ENCODE data around the gene PPP6R3.
"Not testable (repeated sequence)": the region's sequence is repeated elsewhere in the genome, so short reads cannot be mapped to it uniquely, and the experiment has no call there.

The PPP6R3 gene

DNA sequence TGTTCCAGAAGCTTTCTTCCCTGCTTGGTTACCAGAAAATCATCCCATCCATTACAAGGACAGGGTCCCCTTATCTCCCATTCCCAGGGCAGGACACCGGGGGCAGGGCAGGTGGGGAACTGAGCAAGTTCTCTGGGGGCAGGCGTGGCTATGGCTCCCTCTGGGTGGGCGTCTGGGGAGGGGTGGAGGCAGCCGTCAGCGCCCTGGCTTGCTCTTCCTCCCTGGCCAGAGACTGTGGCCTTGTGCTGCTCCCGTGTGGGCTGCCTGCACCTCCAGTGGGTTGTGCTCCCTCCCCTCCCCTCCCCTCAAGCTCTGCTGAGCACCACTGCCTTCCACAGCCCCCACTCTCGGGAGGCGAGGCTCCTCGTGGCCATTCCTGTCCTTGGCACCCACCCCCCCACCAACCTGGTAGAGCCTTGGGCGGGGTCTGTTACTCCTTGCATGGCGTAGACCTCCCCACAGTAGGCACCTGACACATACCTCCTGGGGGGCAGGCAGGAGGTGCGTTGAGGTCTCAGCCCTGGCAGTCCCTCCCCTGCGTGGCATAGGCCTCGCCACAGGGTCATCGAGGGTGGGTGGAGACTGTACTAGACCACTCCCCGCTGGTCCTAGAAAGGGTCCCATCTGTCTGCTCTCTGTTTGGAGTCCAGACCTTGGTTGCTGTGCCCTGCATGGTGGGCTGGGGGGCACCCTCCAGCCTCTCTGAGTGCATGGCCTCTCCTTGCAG lies 24.2 kb upstream of the PPP6R3 start:
- in situ Hi-C loops (cut with MboI; ENCODE audit: low sequenced_read_pairs) = no loop called here

DNA sequence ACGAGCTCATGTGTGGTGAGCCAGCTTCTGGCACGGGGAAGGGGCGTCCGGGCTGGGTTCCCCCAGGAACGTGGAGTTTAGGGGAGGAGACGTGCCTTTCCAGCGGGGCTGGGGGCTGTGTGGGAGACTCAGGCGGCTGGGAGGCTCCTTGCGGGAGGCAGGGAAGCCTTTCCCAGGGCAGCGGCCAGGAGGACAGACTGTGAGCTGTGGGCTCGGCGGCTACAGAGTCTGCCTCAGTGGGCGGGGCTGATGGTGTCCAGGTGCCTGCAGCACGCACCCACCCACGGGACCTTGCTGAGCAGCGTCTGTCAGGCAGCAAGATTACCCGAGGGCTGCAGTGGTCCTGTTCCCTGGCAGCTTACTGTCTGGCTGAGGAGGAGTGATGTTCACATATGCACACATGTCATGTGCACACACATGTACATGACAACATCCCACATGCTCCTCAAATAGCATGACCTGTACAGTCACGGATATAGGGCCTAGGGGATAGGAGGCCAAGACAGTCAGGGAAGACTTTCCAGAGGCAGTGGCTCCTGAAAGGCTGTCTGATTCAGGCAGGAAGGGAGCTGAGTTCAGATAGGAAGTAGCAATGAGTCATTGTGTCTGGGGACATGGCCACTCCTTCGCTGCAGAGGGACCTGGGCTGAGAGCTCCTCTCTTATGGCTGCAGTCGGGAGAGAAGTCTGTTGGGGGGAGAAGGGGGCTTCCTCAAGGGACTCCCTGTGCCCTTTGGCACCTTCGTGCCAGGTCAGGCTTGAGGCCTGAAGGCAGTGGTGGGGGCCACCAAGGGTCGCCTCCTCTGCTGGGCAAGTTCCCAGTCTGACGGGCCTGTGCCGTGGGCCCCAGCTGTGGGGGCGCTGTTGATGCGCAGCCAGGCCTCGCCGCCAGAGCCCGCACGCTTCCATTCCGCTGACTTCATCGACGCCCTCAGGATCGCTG lies 23.3 kb upstream of the PPP6R3 start:
- in situ Hi-C loops (cut with MboI; ENCODE audit: low sequenced_read_pairs) = no loop called here

DNA sequence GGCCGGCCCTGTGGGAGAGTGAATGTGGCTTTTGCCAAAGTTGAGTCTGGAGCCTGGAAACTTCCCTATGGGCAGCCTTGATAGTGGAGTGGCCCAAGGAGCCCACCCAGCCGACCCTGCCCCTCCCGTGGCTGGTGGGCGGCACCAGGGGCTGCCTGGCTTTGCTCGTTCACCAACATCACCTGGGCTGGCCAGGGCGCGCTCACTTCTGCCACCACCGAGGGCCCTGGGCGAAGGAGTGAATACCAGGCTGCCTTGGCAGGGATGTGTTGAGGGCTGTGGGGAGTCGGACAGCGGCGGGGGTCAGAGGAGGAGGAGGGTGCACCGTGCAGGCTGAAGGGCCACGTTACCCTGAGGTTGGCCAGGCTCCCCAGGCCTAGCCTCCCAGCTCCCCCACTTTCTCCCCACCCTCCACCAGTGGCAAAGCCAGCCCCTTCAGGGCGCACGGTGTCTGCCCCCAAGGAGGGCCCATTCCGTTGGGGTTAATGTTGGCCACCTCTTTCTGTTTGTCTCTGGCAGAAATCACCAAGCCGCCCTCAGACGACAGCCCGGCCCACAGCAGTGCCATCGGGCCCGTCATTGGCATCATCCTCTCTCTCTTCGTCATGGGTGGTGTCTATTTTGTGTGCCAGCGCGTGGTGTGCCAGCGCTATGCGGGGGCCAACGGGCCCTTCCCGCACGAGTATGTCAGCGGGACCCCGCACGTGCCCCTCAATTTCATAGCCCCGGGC lies 22.5 kb upstream of the PPP6R3 start:
- in situ Hi-C loops (cut with MboI; ENCODE audit: low sequenced_read_pairs) = no loop called here

DNA sequence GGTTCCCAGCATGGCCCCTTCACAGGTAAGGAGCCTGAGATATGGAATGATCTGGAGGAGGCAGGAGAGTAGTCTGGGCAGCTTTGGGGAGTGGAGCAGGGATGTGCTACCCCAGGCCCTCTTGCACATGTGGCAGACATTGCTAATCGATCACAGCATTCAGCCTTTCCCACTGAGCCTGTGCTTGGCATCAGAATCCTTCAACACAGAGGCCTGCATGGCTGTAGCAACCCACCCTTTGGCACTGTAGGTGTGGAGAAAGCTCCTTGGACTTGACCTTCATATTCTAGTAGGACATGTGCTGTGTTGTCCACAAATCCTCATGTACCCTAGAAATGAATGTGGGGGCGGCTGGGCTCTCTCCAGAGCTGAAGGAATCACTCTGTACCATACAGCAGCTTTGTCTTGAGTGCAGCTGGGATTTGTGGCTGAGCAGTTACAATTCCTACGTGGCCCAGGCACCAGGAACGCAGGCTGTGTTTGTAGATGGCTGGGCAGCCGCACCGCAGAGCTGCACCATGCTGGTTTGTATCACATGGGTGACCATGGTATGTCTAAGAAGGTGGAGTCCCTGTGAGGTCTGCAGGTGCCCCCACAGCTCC lies 21.8 kb upstream of the PPP6R3 start:
- in situ Hi-C loops (cut with MboI; ENCODE audit: low sequenced_read_pairs) = no loop called here

DNA sequence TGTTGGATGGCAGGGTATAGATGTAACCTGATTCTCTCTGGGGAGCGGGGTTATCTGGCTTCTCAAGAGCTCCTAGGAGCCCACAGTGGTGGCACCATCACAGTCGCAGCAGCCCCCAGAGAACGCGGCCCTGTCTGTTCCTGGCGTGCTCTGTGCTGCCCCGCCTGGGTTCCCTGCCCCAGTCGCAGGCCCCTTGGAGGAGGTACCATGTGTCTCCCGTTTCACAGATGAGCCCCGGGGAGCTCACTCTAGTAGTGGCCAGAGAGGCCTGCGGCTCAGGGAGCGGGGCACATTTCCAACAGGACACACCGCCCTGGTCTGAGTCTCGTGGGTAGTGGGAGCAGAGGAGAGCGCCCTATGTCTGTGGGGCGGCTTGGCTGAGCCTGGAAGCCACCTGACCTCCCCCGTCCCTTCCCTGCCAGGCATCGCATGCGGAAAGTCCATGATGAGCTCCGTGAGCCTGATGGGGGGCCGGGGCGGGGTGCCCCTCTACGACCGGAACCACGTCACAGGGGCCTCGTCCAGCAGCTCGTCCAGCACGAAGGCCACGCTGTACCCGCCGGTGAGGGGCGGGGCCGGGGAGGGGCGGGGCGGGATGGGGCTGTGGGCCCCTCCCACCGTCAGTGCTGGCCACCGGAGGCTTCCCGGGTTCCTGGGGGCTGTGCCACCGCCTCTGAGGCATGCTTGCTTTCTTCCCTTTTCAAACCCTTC lies 21.0 kb upstream of the PPP6R3 start:
- in situ Hi-C loops (cut with MboI; ENCODE audit: low sequenced_read_pairs) = no loop called here

DNA sequence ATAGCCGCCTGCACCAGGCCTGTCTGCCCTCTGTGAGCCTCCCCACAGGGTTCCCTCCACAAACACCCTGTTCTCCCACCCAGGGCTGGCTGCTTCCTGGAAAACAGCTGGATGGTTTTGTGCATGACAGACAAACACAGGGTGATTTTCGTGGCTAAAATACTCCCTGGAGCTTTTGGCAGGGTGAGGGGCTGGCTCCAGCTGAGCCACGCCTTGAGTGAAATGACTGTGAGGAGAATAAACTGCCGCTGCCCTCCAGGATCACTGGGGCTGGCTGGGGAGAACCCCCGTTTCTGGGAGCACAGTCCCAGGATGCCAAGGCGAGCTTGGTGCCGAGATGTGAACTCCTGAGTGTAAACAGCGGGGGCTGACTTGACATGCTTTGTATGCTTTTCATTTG lies 20.3 kb upstream of the PPP6R3 start:
- in situ Hi-C loops (cut with MboI; ENCODE audit: low sequenced_read_pairs) = no loop called here

DNA sequence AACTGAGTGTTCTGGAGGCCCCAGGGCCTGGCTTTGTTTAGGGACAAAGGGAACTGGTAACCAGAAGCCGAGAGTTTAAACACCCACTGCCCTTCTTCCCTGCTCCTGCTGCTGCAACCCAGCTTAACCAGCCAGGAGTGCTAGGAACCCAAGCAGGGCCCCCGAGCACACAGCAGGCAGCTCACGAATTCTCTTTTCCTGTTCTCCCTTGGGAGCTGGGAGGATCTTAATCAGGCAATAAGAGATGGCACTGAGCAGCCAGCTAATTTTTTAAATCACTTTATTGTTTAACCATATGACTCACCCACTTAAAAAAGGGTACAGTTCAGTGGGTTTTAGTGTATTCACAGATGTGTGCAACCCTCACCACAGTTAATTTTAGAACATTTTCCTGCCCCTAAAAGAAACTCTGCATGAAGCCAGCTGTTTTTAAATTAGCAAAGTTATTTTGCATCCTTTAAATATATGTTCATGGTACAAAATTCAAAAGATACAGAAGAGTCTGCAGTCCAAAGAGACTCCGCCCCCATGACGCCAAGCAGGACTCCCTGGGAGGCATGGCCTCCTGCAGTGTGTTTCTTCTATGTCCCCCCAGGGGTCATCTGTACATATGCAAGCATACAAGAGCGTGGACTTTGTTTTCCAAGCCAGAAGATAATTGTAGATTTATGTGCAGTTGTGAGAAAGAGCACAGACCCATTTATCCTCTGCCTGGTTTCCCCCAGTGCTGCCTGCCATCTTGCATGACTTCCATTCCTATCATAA lies 18.9 kb upstream of the PPP6R3 start:
- in situ Hi-C loops (cut with MboI; ENCODE audit: low sequenced_read_pairs) = no loop called here

DNA sequence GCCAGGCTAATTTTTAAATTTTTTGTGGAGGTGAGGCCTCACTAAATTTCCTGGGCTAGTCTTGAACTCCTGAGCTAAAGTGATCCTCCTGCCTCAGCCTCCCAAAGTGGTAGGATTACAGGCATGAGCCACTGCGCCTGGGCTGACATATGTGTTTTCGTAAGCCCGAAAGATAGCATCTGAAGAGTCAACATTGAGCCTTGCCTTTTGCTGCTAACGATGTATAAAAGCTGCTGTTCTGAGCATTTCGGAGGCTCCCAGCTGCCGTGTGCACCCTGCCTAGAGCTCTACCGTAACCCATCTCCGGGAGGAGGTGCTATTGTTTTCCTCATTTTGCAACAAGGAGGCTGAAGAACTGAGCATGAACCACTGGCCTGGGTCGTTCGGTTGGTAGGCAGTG lies 18.1 kb upstream of the PPP6R3 start:
- in situ Hi-C loops (cut with MboI; ENCODE audit: low sequenced_read_pairs) = no loop called here

DNA sequence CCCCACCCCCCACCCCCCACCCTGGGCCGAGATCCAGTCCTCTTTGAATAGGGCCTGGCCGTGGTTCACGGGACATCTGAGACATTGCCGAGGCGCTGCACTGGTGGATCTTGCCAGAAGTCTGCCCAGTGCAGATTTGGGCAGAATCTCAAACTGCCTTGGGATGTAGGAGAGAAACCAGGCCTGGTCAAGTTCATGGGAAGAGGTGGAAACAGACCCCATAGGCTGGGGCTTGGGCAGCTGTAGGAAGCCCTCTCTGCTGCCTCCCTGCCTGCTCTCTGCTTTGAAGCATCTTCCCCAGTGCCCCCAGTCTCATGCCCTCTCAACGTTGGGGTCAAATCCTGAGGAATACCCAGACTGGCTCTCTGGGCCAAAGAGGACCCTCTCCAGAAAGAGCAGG lies 16.0 kb upstream of the PPP6R3 start:
- in situ Hi-C loops (cut with MboI; ENCODE audit: low sequenced_read_pairs) = no loop called here

DNA sequence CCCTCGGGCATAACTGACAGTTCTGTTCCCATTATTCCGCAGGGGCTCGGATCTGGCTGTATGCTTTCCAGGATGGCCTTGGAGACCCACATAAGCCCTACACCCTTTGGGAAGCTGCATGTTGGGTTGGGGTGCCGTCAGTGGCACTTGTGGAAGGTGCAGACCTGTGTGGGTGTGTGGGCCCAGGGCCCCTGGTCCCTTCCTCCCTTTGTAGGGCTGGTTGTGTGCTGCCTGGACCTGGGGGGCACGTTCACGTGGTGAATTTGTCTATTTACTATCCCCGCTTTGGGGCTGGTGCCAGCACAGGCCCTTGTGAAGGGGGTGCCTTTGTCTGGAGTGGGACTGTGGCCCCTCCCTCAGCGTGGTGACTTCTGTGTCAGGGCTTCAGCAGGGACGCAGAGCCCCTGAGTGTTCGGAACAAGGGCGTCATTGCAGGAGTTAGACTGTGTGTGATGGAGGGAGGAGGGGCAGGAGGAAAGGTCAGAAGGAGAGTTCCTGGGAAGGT lies 15.0 kb upstream of the PPP6R3 start:
- in situ Hi-C loops (cut with MboI; ENCODE audit: low sequenced_read_pairs) = no loop called here

DNA sequence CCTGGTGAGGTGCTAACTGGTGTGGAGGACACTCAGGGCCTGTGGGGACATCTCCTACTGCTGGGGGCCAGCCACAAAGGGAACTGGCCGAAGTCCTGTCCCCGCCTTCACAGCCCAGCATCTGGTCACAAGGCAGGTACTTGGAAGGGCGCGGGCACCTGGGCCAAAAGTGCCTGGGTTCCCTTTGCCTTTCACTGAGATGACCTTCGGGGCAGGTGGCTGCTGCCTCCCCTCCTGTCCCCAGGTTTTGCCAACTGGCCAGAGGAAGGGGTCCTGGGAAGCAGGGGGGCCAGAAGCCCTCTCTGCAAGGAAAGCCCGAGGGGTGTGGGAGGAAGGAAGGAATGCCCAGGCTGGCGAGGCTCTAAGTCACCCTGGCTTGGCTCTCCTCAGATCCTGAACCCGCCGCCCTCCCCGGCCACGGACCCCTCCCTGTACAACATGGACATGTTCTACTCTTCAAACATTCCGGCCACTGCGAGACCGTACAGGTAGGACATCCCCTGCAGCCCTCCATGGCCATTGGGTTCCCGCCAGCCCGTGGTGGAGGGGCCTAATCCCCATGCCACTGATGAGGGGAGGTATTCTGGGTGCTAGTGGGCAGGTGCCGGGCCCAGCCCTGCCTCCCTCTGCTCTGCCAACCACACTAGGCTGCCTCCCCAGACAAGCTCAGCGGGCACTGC lies 14.4 kb upstream of the PPP6R3 start:
- in situ Hi-C loops (cut with MboI; ENCODE audit: low sequenced_read_pairs) = no loop called here

DNA sequence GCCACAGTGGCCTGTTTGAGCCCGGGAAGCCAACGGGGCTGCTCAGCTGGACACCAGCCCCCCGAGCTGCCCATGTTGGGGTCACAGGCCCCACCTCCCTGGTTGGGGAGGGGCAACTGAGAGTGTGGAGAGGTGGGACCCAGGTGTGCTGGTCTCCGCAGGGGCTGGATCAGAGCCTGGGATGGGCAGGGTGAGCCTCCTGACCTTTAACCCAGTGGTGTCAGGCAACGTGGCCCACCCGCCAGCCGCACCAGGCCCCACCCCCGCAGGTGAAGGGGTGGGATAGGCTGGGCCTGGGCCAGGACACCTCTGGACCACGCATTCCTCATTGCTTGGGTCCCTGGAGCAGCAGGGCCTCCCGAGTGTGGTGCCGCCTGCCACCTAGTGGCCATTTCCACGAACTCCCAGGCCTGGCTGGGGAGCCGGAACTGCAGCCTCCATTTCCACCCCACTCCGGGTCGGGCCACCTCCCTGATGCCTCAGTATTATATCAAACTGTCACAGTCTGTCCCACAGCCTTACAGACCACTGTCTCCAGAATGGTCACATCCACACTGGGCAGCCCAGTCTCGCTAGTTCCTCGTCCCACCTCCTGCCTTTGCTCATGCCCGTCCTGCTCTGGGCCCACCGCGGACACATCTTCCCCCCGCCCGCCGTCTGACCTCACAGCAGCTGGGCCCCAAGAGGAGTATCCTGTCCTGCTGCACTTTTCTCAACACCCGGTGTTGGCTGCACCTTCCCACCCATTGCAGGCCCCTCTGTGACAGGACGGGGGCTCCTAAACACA lies 13.3 kb upstream of the PPP6R3 start:
- in situ Hi-C loops (cut with MboI; ENCODE audit: low sequenced_read_pairs) = no loop called here

DNA sequence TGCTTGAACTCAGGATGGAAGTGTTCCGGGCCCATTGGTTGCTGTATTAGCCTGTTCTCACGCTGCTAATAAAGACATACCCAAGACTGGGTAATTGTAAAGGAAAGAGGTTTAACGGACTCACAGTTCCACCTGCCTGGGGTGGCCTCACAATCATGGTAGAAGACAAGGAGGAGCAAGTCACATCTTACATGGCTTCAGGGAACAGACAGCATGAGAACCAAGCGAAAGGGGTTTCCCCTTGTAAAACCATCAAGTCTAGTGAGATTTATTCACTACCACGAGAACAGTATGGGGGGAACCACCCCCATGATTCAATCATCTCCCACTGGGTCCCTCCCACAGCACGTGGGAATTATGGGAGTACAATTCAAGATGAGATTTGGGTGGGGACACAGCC lies 12.6 kb upstream of the PPP6R3 start:
- in situ Hi-C loops (cut with MboI; ENCODE audit: low sequenced_read_pairs) = not testable (repeated sequence)

DNA sequence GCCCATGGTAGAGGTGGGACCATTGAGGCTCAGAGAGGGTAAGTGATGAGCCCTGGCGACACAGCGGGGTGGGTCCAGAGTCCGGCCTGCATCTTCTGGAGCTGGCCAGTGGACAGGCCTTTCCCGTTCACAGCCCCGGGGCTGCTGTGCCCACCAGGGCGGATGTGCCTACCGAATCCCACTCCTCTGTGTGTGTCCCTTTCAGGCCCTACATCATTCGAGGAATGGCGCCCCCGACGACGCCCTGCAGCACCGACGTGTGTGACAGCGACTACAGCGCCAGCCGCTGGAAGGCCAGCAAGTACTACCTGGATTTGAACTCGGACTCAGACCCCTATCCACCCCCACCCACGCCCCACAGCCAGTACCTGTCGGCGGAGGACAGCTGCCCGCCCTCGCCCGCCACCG lies 11.9 kb upstream of the PPP6R3 start:
- in situ Hi-C loops (cut with MboI; ENCODE audit: low sequenced_read_pairs) = no loop called here

DNA sequence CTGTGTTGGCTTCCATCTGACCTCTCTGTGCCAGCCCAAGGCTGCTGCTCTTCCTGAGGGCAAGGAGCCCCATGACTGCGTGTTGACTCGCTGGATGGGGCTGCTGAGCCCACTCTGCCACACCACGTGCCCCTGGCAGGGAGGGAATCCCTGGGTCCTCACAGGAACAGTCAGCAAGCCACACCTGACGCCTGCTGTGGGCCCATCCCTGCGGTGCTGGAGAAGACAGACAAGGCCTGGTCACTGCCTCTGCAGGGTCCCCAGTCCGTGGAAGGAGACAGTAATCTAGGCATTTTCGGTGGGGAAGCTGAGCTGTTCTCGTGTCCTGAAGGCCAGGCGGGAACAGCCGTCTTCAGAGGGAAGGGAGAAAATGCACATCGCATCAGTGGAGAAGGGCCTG lies 10.6 kb upstream of the PPP6R3 start:
- in situ Hi-C loops (cut with MboI; ENCODE audit: low sequenced_read_pairs) = no loop called here

DNA sequence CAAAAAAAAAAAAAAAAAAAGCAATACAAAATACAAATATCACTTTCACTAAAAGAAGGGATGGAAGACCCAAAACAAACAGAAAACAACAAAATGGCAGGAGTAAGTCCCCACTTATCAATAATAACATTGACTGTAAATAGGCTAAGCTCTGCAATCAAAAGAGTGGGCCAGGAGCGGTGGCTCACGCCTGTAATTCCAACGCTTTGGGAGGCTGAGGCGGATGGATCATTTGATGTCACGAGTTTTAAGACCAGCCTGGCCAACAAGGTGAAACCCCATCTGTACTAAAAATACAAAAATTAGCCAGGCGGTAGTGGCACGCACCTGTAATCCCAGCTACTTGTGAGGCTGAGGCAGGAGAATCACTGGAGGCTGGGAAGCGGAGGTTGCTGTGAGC lies 9.8 kb upstream of the PPP6R3 start:
- in situ Hi-C loops (cut with MboI; ENCODE audit: low sequenced_read_pairs) = no loop called here

DNA sequence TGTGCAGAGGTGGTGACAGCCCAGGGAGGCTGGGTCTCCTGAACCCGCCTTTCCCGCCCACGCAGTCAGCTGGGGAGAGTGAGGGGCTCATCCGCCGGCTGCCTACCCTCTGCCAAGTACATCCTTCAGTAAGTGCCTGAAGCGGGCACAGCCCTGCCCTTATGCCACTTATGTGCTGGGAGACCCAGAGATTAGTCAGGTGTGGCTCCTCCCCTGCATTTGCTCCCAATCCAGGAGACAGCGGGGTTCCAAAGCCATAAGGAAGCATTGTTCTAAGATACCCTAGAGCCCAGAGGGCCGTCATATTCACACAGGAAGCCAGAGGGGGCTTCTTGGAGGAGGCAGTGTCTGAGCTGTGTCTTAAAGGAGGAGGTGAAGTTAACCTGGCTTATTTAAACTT lies 5.8 kb upstream of the PPP6R3 start:
- in situ Hi-C loops (cut with MboI; ENCODE audit: low sequenced_read_pairs) = no loop called here

DNA sequence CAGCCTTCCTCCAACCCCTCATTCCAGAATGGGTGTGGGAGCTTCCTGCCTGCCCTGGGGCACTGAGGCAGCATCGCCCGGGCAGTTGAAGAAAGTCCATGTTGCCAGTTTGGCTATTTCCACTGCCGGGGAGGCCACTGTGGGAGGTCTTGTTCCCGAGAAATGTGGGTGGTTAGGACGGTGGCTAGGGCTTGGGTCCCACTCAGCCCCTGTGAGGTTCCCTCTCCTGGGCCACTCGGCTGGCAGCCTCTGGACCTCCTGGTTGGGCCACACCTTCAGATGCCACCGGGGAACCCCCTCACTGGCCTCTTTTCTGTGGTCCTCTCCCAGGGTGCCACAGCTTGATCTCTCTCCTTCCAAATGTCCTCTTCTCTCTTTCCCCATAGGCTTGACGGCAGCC lies 5.1 kb upstream of the PPP6R3 start:
- in situ Hi-C loops (cut with MboI; ENCODE audit: low sequenced_read_pairs) = no loop called here

Data from HL-60/S4 (cell line).